ENCODE measurements around the gene TAT.
"Not testable (repeated sequence)": the region's sequence is repeated elsewhere in the genome, so short reads cannot be mapped to it uniquely, and the experiment has no call there.

The TAT gene

DNA sequence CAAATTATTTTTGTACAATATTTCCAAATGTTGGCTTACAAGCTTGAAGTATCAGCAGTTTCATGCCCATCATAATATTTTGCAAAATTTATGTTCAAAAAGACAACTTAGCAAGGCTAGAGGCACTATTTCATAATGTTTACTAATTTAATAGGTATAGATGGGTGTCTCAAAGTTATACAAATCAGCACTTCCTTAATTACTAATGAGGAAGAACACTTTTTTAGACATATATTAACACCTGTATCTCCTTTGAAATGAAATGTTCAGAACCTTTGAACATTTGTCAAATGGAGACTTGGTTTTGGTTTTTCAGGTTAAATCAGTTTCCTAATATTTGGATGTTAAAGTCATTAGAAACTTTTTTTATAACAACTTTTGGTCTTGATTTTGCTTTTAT, 2.2 kb downstream of the TAT start:
- H3K4me3 ChIP-seq (ENCODE audit: low read depth in 1 of 2, low read length in 2 of 2): no peak overlapping the region
- H3K27ac ChIP-seq (ENCODE audit: low read depth, low read length): no peak overlapping the region
- H3K36me3 ChIP-seq (ENCODE audit: insufficient read depth, low read length): no peaks in the 10 kb centered on the region
- no peaks in the 10 kb centered on the region for H3K27me3 ChIP-seq (ENCODE audit: control insufficient read depth in 1 of 2, insufficient read depth in 2 of 2, low read length in 2 of 2)
- no peak overlapping the region for H3K9ac ChIP-seq (ENCODE audit: low read length)
- no peaks in the 10 kb centered on the region for H3K9me3 ChIP-seq (ENCODE audit: low read length)
- H3K4me1 ChIP-seq (ENCODE audit: insufficient read depth, low read length): no peaks in the 10 kb centered on the region

DNA sequence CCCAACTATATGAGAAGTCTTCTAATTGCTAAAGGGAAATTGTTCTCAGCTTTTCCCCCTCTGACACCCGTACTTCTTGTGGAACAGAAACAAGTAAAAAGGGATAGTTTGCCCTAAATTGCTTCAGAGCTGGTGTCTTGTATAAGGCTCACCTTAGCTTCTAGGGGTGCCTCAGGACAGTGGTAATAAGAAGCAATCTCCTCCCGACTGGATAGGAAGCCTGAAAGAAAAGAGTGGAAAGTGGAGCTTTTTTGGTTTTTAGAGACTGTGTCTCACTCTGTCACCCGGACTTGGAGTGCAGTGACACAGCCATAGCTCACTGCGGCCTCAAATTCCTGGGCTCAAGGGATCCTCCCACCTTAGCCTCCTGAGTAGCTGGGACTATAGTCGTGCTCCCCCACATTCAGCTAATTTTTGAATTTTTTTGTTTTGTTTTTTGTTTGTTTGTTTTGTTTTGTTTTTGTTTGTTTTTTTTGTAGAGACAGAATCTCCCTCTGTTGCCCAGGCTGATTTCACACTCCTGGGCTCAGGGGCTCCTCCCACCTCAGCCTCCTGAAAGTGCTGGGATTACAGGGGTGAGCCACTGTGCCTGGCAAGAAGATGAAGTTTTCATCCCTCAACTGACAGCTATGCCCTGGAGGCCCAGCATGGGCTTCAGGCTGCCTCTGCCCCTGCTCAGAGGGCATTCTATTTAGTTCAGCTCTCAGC, 3.4 kb downstream of the TAT start:
- Histone ChIP-seq H3K4me3 (ENCODE audit: low read depth in 1 of 2, low read length in 2 of 2) (no peak overlapping the region), H3K9ac (ENCODE audit: low read length) (no peak overlapping the region), H3K27me3 (ENCODE audit: control insufficient read depth in 1 of 2, insufficient read depth in 2 of 2, low read length in 2 of 2) (no peaks in the 10 kb centered on the region), H3K27ac (ENCODE audit: low read depth, low read length) (no peak overlapping the region), H3K4me1 (ENCODE audit: insufficient read depth, low read length) (no peaks in the 10 kb centered on the region), H3K36me3 (ENCODE audit: insufficient read depth, low read length) (no peaks in the 10 kb centered on the region), H3K9me3 (ENCODE audit: low read length) (no peaks in the 10 kb centered on the region)

DNA sequence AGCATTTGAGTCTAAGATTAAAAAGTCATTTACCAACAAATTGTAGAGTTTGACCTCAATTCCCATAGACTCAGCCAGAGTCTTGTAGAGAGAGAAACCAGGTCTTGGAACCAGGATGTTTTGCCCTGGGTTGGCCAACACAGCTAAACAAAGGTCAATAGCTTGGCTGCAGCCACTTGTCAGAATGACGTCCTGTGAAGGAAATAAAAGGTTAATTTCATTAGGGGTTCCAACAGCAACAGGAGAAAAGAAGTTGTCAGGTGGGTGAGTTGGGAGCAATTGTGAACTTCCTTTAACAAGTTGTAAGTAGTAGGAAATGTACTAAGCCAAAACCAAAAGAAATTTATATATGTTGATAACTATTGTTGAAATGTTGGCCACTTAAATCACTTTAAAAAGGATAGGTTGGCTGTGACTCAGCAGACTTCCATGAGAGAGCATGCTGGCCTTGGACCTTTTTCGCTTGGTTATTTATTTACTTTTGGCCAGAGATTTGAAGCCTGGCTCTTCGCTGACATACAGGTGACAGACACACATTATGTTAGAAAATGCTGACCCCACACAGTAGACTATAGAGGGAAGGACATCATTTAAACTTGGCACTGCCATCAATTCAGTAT, 4.3 kb downstream of the TAT start:
- H3K9ac ChIP-seq (ENCODE audit: low read length): no peak overlapping the region
- H3K4me3 ChIP-seq (ENCODE audit: low read depth in 1 of 2, low read length in 2 of 2): no peak overlapping the region
- H3K27ac ChIP-seq (ENCODE audit: low read depth, low read length): no peak overlapping the region

DNA sequence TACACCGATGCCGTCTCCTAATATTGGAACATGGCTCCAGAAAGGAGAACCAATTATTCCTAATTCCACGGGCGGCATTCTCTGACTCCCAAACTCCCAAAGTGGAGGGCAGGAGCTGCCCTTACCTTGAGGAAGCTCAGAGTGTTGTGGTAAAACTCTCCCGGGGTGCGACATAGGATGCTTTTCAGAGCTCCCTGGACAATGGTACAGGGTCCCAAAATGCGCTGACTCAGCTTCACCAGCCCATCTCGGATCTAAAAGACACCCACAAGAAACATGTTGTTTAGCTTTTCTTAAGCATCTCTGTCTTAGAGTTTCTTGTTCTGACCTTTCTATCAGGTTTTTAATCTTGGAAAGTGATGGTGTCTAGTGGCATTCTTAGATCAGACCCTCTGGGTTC, 6.7 kb downstream of the TAT start:
- no peaks in the 10 kb centered on the region for H3K9me3 ChIP-seq (ENCODE audit: low read length)
- no peaks in the 10 kb centered on the region for H3K4me1 ChIP-seq (ENCODE audit: insufficient read depth, low read length)
- no peak overlapping the region for H3K4me3 ChIP-seq (ENCODE audit: low read depth in 1 of 2, low read length in 2 of 2)
- no peaks in the 10 kb centered on the region for H3K36me3 ChIP-seq (ENCODE audit: insufficient read depth, low read length)
- no peaks in the 10 kb centered on the region for H3K27me3 ChIP-seq (ENCODE audit: control insufficient read depth in 1 of 2, insufficient read depth in 2 of 2, low read length in 2 of 2)
- no peak overlapping the region for H3K27ac ChIP-seq (ENCODE audit: low read depth, low read length)
- no peak overlapping the region for H3K9ac ChIP-seq (ENCODE audit: low read length)

More for the DNA sequence above, 4.3 kb downstream of the TAT start:
- H3K4me1 ChIP-seq (ENCODE audit: insufficient read depth, low read length): no peaks in the 10 kb centered on the region
- H3K9me3 ChIP-seq (ENCODE audit: low read length): no peaks in the 10 kb centered on the region
- H3K27me3 ChIP-seq (ENCODE audit: control insufficient read depth in 1 of 2, insufficient read depth in 2 of 2, low read length in 2 of 2): no peaks in the 10 kb centered on the region
- no peaks in the 10 kb centered on the region for H3K36me3 ChIP-seq (ENCODE audit: insufficient read depth, low read length)

DNA sequence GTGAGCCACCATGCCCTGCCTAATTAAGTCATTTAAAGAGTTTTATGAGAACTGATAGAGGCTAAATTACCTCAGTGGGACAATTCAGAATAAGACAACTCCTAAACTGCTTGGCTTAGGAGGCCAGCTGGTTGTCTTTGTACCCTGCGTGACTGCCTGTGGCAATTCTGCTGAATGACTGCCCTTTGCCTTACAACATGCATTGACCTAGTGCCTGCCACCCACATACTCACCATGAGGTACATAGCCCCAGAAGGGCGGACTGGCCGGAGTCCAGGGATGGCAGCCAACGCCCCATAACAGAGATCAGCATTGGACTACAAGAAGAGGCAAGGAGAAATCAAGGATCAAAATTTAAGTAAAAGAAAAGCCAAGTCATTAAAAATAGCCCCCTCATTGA, 7.3 kb downstream of the TAT start:
- no peak overlapping the region for H3K9ac ChIP-seq (ENCODE audit: low read length)
- H3K9me3 ChIP-seq (ENCODE audit: low read length): no peaks in the 10 kb centered on the region
- H3K27ac ChIP-seq (ENCODE audit: low read depth, low read length): no peak overlapping the region
- H3K4me1 ChIP-seq (ENCODE audit: insufficient read depth, low read length): no peaks in the 10 kb centered on the region
- no peaks in the 10 kb centered on the region for H3K36me3 ChIP-seq (ENCODE audit: insufficient read depth, low read length)
- no peaks in the 10 kb centered on the region for H3K27me3 ChIP-seq (ENCODE audit: control insufficient read depth in 1 of 2, insufficient read depth in 2 of 2, low read length in 2 of 2)
- no peak overlapping the region for H3K4me3 ChIP-seq (ENCODE audit: low read depth in 1 of 2, low read length in 2 of 2)

DNA sequence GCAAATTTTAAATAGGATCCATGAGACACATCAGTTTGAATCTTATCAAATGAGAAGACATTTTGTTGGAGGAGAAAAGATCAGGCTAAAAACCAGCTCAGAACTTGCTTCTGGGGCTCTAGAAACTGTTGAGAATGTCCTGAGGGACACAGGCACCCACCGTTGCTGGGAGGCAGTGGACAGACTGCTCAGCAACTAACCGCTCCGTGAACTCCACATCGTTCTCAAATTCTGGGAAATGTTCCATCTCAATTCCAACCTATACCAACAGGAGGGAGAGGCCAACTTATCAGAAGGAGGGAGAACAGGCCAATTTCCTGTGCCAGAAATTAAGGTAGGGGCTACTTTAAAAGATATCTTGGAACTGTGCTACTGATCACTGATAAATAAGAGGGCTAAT, 8.3 kb downstream of the TAT start:
- Histone ChIP-seq H3K4me3 (ENCODE audit: low read depth in 1 of 2, low read length in 2 of 2) (no peak overlapping the region), H3K9me3 (ENCODE audit: low read length) (no peaks in the 10 kb centered on the region), H3K27me3 (ENCODE audit: control insufficient read depth in 1 of 2, insufficient read depth in 2 of 2, low read length in 2 of 2) (no peaks in the 10 kb centered on the region), H3K4me1 (ENCODE audit: insufficient read depth, low read length) (peaks cover 8% of the 10 kb centered on the region), H3K9ac (ENCODE audit: low read length) (no peak overlapping the region), H3K27ac (ENCODE audit: low read depth, low read length) (no peak overlapping the region), H3K36me3 (ENCODE audit: insufficient read depth, low read length) (no peaks in the 10 kb centered on the region)

DNA sequence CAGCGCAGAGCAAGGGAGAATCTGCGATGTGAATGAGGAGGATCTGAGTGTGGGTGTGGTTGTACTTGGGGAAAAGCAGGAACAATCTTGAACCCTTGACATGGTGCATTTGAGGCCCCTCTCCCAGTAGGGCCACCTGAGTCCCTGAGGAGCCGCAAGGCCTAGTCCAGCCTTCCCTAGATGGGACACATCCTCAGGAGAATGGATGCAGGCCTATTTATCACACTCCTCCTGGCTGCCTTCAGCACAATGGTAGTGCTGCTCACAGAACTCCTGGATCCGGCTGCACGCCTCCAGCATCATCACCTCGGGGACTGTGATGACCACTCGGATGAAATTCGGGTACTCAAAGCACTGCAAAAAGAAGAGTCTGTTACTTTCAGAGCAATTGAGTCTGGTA, 9.0 kb downstream of the TAT start:
- peaks cover 8% of the 10 kb centered on the region for H3K4me1 ChIP-seq (ENCODE audit: insufficient read depth, low read length)
- H3K9me3 ChIP-seq (ENCODE audit: low read length): no peaks in the 10 kb centered on the region
- H3K9ac ChIP-seq (ENCODE audit: low read length): no peak overlapping the region
- no peaks in the 10 kb centered on the region for H3K27me3 ChIP-seq (ENCODE audit: control insufficient read depth in 1 of 2, insufficient read depth in 2 of 2, low read length in 2 of 2)
- H3K4me3 ChIP-seq (ENCODE audit: low read depth in 1 of 2, low read length in 2 of 2): no peak overlapping the region
- no peaks in the 10 kb centered on the region for H3K36me3 ChIP-seq (ENCODE audit: insufficient read depth, low read length)
- no peak overlapping the region for H3K27ac ChIP-seq (ENCODE audit: low read depth, low read length)

DNA sequence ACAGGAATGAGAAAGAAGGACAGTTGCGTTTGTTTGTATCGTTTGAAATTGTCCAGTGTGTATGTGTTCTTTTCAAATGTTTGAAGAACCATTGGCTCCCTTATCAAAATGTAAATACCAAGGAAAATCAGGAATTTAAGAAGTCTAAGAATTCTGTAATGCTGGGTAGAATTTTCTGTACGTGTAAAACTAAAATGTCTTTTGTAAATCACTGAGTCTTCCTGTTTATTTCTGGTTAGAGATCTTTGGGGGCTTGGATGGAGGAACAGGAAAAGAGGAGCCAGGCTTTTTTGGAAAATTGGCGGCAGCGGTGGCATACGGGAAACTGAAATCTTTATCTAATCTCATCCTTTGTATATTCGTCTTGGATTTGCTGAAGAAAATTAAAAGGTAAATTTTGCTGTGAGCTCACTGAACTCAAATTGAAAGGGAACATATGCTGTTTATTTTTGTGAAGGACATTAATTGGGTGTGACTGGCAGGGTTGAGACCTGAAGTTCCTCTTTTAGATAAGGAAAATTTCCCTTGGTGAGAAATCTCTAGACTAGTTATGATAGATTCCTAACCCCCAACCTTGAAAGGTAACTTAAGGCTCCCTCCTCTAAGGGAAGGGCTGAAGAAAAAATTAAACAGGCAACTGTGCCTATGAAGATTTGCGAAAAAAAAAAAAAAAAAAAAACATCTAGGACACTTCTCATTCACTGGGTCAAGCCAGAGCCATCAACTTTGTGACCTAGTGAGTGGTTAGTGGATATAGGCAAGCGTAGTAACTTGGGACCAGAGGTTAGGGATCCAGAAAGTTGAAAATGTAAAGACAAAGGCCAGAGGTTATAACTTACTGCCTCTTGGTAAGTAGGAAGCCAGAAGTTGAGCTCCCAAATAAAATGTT, 10.8 kb downstream of the TAT start:
- H3K4me1 ChIP-seq (ENCODE audit: insufficient read depth, low read length): peaks cover 8% of the 10 kb centered on the region
- H3K36me3 ChIP-seq (ENCODE audit: insufficient read depth, low read length): no peaks in the 10 kb centered on the region
- no peak overlapping the region for H3K27ac ChIP-seq (ENCODE audit: low read depth, low read length)
- peak overlapping the region in 1 of 2 donors; percentile 71 for H3K4me3 ChIP-seq (ENCODE audit: low read depth in 1 of 2, low read length in 2 of 2)
- H3K27me3 ChIP-seq (ENCODE audit: control insufficient read depth in 1 of 2, insufficient read depth in 2 of 2, low read length in 2 of 2): no peaks in the 10 kb centered on the region
- no peaks in the 10 kb centered on the region for H3K9me3 ChIP-seq (ENCODE audit: low read length)
- H3K9ac ChIP-seq (ENCODE audit: low read length): no peak overlapping the region

DNA sequence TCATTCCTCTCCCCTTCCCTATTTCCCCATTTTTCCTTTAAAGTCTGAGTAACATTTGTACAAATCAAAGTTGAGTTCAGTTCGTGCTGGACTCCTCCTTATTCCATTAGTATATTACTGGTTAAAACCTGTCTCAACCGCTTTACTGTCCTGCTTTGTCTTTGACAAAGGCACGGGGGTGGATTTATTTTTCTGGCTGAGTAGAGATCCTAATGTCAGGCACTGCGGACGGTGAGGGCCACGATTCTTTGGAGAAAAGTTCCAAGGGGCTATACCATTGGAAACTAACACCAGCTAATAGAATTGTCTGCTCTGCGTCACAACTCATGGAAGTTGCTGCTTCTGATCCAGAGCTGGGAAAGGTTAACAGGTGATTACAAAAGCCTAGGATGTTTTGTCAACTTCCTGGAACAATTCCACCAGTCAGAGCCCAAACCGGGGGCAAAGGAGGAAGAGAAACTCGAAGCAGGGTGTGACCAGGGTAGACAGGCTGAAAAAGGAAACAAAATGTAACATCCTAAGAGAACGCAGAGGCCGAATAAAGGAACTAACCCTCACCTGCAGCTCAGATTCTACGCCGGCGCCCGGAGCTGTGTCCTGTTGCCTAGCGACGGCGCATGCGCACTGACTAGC, 12.4 kb downstream of the TAT start:
- peak overlapping the region; percentile 14 for H3K9ac ChIP-seq (ENCODE audit: low read length)
- no peaks in the 10 kb centered on the region for H3K27me3 ChIP-seq (ENCODE audit: control insufficient read depth in 1 of 2, insufficient read depth in 2 of 2, low read length in 2 of 2)
- H3K36me3 ChIP-seq (ENCODE audit: insufficient read depth, low read length): no peaks in the 10 kb centered on the region
- peak overlapping the region; percentile 34 to 71 for H3K4me3 ChIP-seq (ENCODE audit: low read depth in 1 of 2, low read length in 2 of 2)
- H3K4me1 ChIP-seq (ENCODE audit: insufficient read depth, low read length): peaks cover 8% of the 10 kb centered on the region
- peak overlapping the region; percentile 63 for H3K27ac ChIP-seq (ENCODE audit: low read depth, low read length)
- H3K9me3 ChIP-seq (ENCODE audit: low read length): no peaks in the 10 kb centered on the region

DNA sequence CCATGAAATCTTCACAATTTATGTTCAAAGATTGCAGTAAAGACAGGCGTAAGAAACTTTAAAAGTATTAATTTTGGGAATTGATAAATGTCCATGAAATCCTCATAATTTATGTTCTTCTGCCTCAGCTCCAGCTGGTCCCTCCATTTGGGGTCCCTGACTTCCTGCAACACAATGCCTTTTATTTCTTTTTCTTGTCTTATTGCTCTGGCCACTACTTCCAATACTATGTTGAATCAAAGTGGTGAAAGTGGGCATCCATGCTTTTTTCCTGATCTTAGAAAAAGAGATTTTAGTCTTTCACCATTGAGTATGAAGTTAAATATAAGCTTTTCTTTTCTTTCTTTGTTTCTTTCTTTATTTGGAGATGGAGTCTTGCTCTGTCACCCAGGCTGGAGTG, 14.3 kb downstream of the TAT start:
- Histone ChIP-seq H3K4me1 (ENCODE audit: insufficient read depth, low read length) (peaks cover 8% of the 10 kb centered on the region), H3K4me3 (ENCODE audit: low read depth in 1 of 2, low read length in 2 of 2) (no peak overlapping the region), H3K9ac (ENCODE audit: low read length) (no peak overlapping the region), H3K9me3 (ENCODE audit: low read length) (no peaks in the 10 kb centered on the region), H3K27ac (ENCODE audit: low read depth, low read length) (no peak overlapping the region), H3K36me3 (ENCODE audit: insufficient read depth, low read length) (no peaks in the 10 kb centered on the region), H3K27me3 (ENCODE audit: control insufficient read depth in 1 of 2, insufficient read depth in 2 of 2, low read length in 2 of 2) (no peaks in the 10 kb centered on the region)

DNA sequence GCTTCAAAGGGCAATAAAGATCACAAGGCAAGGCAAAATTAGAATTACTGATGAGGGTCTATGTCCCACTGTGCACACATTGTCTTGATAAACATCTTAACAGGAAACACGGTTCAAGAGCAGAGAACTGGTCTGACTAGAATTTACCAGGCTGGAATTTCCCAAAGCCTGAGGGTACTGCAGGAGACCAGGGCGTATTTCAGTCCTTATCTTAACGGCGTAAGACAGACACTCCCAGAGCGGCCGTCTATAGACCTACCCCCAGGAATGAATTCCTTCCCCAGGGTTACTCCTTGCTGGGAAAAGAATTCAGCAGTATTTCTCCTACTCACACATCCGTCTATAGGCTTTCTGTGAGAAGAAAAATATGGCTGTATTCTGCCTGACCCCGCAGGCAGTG, 15.0 kb downstream of the TAT start:
- H3K4me1 ChIP-seq (ENCODE audit: insufficient read depth, low read length); H3K27me3 ChIP-seq (ENCODE audit: control insufficient read depth in 1 of 2, insufficient read depth in 2 of 2, low read length in 2 of 2); H3K36me3 ChIP-seq (ENCODE audit: insufficient read depth, low read length); H3K9me3 ChIP-seq (ENCODE audit: low read length); H3K9ac ChIP-seq (ENCODE audit: low read length); H3K4me3 ChIP-seq (ENCODE audit: low read depth in 1 of 2, low read length in 2 of 2); H3K27ac ChIP-seq (ENCODE audit: low read depth, low read length): not testable (repeated sequence)

Data from muscle layer of colon (tissue), 2 donors.